Erythroblast (primary cell): ENCODE data around the gene BAIAP3.

Experiments
- GATA1 ChIP-seq: IDR thresholded peaks from 2 replicates; pipeline ENCODE4 v1.6.1; 2011; ENCODE audit warnings: low read depth, mild to moderate bottlenecking, control low read depth, low read length, moderate library complexity
- POLR2A ChIP-seq: IDR thresholded peaks from 2 replicates; pipeline ENCODE4 v1.6.1; 2011; ENCODE audit warnings: mild to moderate bottlenecking, low read length

- TF ChIP-seq POLR2A, result no peak
- TF ChIP-seq GATA1, result no peak
Observed at GRCh38 chr16:1356061-1356900, 22.8 kb downstream of the BAIAP3 start.
